C4-2B (cell line): ENCODE measurements around the gene FCRL5.

Experiments
- H3K27ac ChIP-seq: fragments of 450-650 bp; 2 replicates; pipeline ENCODE4 v1.5.1; 2017
- CTCF ChIP-seq: fragments of 450-650 bp; conservative IDR thresholded peaks from 2 replicates; pipeline ENCODE4 v1.5.1; 2017; ENCODE audit warnings: mild to moderate bottlenecking
- ZFX ChIP-seq: fragments of 450-650 bp; IDR thresholded peaks from 2 replicates; pipeline ENCODE4 v1.6.1; 2017

FCRL5 gene

GRCh38 chr1:157580828-157581210 lies 28.5 kb upstream of the FCRL5 start:
- H3K27ac ChIP-seq: no peak overlapping the region
- no peak for TF ChIP-seq ZFX
- TF ChIP-seq CTCF: no peak

- H3K27ac ChIP-seq: no peak overlapping the region
- TF ChIP-seq ZFX: no peak
- TF ChIP-seq CTCF: peak; percentile 86
Observed at GRCh38 chr1:157580179-157580827, 28.0 kb upstream of the FCRL5 start.

- no peak overlapping the region for H3K27ac ChIP-seq
- TF ChIP-seq ZFX: no peak
Observed at GRCh38 chr1:157577420-157577819, 25.1 kb upstream of the FCRL5 start.

DNA sequence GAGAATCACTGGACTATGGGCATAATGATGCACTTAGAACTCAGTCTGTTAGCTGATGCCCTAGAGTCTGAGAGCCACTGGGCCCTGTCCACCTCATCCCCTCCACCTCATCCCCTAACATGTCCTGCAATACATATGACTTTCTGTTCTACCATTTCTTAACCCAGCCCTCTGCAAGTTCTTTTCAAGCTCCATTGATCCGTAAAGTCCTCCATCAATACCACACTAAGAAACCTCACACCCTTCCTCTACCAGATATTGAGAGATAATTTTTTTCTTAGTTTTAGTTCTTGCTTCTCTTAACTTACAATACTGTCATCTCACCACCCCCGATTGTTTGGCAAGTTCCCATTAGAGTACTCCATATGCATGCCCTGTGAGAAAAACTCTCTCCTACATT lies 23.4 kb upstream of the FCRL5 start:
- H3K27ac ChIP-seq: no peak overlapping the region
- TF ChIP-seq ZFX (no peak), CTCF (no peak)

DNA sequence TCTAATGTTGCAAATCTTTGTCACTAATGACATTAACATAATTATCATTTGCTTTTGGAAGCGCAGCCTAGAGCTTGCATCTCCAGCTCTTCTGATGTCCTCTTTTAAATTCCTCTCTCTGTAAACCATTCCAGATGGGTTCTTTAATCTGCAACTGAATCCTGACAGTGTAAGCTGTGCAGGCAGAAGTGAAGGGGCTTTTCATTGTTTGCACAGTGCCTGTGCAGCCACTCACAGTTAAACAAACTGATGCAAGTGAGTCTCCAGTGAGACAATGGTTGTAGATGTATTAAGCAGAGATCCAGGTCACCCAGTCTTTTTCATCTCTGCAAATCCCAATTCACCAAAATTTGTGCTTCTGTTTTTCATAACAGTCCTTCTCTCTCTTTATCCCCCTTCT lies 22.5 kb upstream of the FCRL5 start:
- TF ChIP-seq CTCF (no peak), ZFX (no peak)
- no peak overlapping the region for H3K27ac ChIP-seq

DNA sequence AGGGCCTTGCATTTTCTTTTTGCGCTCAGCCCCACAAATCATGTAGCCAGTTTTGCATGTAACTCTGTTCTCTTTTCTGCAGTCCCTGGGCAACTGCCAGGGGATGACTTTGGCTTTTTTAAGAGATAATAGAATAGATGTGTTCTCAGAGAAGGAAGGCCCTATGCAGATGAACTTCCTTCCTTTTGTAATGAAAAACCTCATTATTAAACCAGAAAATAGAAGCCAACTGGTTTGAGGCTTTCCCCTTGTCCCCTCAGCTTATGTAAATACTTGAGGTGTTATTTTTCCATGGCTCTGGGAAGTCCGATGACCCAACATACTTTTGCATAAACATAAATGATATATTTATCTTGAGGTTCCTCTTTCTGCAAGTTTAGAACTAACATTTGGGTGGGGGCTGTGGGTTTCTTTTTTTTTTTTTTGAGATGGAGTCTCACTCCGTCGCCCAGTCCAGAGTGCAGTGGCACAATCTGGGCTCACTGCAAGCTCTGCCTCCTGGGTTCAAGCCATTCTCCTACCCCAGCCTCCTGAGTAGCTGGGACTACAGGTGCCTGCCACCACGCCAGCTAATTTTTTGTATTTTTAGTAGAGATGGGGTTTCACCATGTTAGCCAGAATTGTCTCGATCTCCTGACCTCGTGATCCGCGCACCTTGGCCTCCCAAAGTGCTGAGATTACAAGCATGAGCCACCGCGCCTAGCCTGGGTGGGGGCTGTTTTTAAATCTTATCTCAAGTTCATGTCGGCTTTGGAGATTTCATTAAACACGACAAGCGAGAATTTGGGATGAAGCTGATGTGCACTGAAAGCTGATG lies 14.4 kb upstream of the FCRL5 start:
- no peak overlapping the region for H3K27ac ChIP-seq
- no peak for TF ChIP-seq ZFX
- no peak for TF ChIP-seq CTCF

GRCh38 chr1:157562515-157562914 lies 10.2 kb upstream of the FCRL5 start:
- TF ChIP-seq CTCF: no peak
- TF ChIP-seq ZFX: no peak
- no peak overlapping the region for H3K27ac ChIP-seq
